ENCODE data around the gene CLPTM1L.
A peak's percentile ranks its signal among the peaks of the same experiment; 100 is the strongest.

Gene CLPTM1L

GRCh38 chr5:1325191-1325741 is 19.6 kb downstream of the CLPTM1L start:
- no peak for DNase-seq

- no peak for DNase-seq
Observed at GRCh38 chr5:1324719-1325190, 20.1 kb downstream of the CLPTM1L start.

- no peak for DNase-seq
Observed at GRCh38 chr5:1324301-1324700, 20.6 kb downstream of the CLPTM1L start.

- no peak for DNase-seq
Observed at GRCh38 chr5:1323803-1324173, 21.1 kb downstream of the CLPTM1L start.

- DNase-seq, result no peak
Observed at GRCh38 chr5:1322955-1323802, 21.7 kb downstream of the CLPTM1L start.

- no peak for DNase-seq
Observed at GRCh38 chr5:1322036-1322900, 22.6 kb downstream of the CLPTM1L start.

- no peak for DNase-seq
Observed at GRCh38 chr5:1321576-1321975, 23.3 kb downstream of the CLPTM1L start.

GRCh38 chr5:1320436-1321344 is 24.2 kb downstream of the CLPTM1L start:
- DNase-seq, result no peak

GRCh38 chr5:1319436-1320256 is 25.3 kb downstream of the CLPTM1L start:
- DNase-seq, result no peak

GRCh38 chr5:1318659-1319251 is 26.1 kb downstream of the CLPTM1L start:
- DNase-seq, result no peak

- no peak for DNase-seq
Observed at GRCh38 chr5:1317921-1318565, 26.9 kb downstream of the CLPTM1L start.

GRCh38 chr5:1316588-1317340 is 28.1 kb downstream of the CLPTM1L start:
- DNase-seq, result no peak

- DNase-seq, result peak; percentile 74
Observed at GRCh38 chr5:1315709-1316587, 29.0 kb downstream of the CLPTM1L start.

GRCh38 chr5:1315018-1315708 is 29.7 kb downstream of the CLPTM1L start:
- no peak for DNase-seq

GRCh38 chr5:1314564-1314982 is 30.3 kb downstream of the CLPTM1L start:
- DNase-seq, result no peak

GRCh38 chr5:1312993-1313833 is 31.7 kb downstream of the CLPTM1L start:
- DNase-seq, result peak; percentile 70

- DNase-seq, result peak; percentile 68
Observed at GRCh38 chr5:1312206-1312605, 32.7 kb downstream of the CLPTM1L start.
